Measurements from ENCODE around the gene FSTL4. TPM values are rescaled to one million over a fixed set of nuclear protein-coding genes. Genes with fewer than 3 reads are reported as not detected.
A peak's percentile ranks its signal among the peaks of the same experiment; 100 is the strongest.

The FSTL4 gene
- total RNA-seq, 1 experiment from 2014 or later, result 0.12 TPM

DNA sequence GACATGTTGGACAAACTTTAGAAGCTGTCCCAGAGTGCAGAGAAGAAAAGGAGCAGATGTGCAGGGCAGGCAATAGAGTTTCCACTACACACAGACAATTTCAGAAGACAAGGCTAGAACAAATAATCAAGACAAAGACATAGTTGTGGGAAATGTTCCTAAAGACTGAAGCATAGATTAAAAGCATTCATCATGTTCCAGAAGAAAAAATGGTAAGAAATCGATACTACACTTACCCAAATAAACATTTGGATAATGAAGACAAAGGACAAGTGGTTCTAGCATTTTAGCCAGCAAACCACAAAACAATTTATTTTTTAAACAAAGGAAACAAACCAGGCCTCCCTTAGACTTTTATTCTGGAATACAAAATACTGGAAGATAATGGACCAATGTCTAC, 97.9 kb downstream of the FSTL4 start:
- no peak for DNase-seq (ENCODE audit: low read depth)

DNA sequence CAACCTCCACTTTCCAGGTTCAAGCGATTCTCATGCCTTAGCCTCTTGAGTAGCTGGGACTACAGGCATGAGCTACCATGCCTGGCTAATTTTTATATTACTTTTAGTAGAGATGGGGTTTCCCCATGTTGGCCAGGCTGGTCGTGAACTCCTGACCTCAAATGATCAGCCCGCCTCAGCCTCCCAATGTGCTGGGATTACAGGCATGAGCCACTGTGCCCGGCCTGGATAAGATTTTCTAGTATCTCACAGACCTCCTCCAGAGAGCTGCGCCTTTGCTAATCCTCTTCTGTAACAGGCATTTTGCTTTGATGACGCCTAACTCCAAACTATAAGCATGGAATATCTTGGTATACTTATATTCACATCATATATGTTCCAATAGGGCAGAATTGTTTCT, 99.4 kb downstream of the FSTL4 start:
- no peak for DNase-seq (ENCODE audit: low read depth)

DNA sequence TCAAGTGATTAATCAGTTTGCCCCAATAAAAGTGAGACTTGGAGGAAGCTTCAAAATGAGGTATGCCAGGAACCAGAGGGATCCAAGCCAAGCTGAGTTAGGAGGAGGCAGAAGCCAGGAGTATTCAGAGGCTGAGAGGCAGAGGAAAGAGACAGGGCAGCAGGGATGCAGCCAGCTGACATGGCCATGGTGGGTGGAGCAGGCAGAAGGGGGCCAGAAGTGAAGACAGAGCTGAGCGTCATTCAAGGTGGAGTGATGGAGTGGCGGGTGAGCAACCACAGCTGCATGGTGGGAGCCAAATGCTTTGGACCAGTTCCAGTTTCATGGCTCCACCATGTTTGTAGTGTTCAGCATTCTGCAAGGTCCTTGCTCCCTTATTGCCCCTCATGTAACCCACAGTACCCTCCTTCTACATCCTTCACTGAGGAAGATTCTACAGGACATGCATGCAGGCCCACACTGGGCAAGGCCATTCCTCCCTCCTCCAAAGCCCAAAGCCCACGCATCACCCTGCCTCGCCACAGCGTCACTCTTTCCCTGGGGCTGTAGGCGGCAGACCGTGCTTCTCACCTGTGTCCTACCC, 100.6 kb downstream of the FSTL4 start:
- no peak for DNase-seq (ENCODE audit: low read depth)

DNA sequence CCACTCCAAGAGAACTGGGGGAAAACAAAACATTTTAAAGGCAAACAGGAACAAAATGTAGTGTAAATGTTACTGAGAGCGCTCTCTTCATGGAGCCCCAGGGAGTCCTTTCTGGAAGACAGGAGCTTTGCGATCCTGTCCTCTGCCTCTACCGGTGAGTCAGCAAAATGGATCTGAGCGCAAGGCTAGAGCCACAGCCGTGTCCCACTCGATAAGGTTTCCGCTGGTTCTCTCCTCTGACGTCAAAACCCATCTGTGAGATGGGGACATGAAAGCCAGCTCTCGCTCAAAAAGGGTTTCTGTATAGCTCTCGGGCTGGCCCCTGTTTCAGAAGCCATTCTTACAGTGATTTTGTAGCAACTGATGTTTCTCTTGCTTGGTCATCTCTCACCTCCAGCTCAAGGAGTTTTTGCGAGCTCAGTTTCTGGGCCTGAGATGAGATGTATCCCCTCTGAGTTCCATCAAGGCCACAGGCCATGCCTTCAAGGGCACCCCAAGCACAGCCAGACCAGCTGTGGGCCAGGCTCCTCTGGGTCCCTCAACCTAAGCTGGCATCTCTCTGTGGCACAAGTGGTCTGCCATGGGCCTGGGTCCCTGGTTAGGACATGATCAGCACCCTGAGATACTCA, 101.6 kb downstream of the FSTL4 start:
- no peak for DNase-seq (ENCODE audit: low read depth)

DNA sequence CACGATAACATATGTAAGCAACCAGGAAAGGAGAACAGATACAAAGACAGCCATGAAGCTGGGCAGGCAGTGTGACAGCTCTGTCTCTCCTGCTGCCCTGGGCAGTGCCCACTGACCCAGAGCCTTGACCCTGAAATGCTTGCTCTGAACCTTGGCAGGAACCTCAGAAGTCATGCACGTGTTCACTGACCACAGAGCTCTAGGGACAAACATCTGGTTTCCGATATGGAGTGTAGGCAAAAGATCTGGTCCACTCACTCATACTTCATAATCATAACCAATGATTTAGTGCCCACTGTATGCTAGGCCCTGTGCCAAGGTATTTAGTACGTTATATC, 102.6 kb downstream of the FSTL4 start:
- peak; percentile 20 for DNase-seq (ENCODE audit: low read depth)

DNA sequence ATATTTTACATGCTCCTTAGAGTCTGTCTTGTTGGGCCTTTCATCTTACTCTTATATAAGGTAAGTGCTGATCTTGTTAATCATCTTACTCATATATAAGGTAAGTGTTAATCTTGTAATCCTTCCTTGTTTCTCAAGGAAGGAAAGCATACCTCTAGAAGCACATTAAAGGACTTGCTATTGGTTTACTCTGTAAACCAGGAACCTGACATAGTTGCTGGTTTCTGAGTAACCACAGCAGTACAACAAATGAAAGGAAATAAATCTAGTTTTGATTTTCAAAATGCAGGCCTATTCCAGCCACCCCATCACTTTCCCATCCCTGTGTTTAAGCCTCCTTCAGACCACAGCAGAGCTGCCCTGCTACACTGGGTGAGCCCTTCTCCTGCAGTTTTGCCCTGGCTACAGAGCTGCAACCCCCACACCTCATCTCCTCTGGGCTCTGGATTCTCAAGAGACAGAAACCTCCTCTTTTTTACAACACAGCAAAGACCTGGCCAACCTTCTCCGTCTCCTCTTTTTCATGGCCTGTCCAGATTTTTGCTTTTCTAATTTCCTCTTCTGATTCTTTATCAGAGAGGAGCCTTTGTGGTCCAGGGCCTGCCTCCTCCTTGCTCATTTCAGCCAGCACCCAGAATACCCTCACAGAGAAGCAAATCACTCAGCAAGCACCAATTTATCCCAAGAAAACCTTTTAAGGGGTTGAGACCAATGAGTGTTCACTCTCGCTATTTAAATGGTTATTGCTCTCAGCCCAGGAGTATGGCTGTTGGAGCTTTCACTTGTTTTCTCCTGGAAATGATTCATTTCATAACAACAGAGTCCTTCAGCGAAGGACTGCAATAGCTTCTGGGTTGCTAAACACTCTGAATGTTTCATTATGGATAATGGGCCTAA, 103.2 kb downstream of the FSTL4 start:
- no peak for DNase-seq (ENCODE audit: low read depth)

DNA sequence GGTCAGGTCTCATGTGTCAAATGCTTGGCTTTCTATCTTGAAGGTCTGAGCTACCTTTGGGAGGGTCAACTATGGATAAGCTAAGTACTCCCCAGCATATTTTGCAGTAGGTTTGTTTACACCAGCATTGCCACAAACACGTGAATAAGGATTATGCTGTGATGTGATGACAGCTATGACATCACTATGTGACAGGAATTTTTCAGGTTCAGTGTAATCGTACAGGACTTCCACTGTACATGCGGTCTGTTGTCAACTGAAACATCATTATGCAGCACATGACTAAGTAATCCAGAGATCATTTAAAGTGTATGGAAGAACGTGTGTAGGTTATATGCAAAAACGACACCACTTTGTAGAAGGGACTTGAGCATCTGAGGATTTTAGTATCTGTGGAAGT, 104.0 kb downstream of the FSTL4 start:
- DNase-seq (ENCODE audit: low read depth), result no peak

DNA sequence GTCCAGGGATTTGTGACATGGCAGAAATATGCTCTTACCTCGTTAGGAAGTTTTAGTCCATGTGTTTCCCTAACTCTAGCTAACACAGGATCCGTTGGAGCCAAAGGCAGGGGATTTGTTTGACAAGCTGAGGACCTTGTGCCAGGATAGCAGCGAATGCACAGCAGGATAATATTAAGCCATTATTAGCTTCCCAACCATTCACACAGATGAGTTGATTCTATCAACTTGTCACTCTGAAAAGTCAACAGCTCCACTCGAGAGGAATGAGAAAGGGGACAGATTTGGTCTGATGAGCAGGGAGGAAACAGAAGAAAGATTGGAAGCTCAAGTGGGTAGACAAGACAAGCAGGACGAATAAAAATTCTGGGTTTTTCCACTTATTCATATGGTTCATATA, 106.2 kb downstream of the FSTL4 start:
- DNase-seq (ENCODE audit: low read depth), result no peak

DNA sequence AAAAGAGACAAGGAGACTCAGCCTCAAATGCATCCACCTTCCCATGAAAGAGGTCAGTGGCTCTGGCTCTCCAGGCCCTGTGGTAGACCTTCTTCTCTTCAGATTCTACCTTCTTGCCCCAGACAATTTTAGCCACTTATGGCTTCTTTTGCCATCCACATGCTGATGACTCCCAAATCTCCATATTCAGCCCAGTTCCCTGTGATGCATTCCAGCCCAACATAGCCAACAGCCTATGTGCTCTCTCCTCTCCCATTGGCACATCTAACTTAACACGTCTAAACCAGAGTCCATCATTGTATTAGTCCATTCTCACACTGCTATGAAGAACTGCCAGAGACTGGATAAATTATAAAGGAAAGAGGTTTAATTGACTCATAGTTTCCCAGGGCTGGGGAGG, 108.8 kb downstream of the FSTL4 start:
- DNase-seq (ENCODE audit: low read depth), result no peak

DNA sequence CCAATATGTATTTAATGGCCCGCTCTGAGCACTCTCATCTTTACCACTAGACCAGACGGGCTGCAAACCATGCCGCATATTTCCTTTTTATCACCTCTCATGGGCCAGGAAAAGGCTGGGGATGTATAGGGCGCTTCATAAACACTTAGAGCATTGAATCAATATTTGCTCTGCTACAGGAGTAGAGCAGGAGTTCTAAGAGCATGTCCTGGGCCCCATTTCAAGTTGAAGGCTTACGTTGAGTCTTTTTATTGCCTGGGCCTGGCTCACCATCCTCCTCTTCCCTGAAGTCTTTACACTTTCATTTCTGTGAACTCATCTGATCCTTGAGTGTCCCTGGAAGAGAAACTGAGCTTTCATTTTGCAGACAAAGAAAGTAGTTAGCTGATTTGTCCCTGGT, 112.4 kb downstream of the FSTL4 start:
- DNase-seq (ENCODE audit: low read depth), result no peak

DNA sequence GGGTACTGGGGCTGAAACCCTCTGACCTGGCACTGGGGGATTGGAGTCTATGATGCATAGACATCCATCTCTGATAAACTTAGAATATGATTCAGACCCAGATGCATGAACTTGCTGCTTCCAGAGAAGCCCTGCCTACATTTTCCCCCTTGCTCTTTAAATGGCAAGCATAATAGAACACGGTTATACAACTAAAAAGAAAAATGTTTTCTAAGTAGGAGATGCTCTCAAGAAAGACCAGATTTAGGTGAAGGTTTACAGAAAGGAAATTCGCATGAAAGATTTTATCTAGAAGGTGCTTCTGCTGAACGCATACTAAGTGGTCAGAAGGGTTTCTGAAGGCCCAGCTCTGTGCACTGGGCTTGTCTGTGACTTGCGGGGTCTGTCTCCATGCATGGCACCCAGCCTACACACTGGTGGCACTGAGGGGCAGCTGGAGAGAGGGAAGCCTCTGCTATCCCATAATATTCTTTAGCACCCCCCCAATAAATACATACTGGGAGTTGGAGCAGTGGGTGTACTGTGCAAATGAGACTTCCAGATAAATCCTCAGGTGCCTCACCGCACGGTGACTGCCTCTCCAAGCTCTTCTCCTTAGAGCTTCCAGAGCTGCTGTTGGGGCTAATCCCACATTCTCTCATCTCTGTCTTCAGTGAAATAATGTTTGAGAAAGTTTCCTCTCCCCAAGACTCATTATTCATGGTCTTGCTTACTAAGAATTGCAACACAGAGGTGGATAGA, 114.6 kb downstream of the FSTL4 start:
- DNase-seq (ENCODE audit: low read depth), result no peak

DNA sequence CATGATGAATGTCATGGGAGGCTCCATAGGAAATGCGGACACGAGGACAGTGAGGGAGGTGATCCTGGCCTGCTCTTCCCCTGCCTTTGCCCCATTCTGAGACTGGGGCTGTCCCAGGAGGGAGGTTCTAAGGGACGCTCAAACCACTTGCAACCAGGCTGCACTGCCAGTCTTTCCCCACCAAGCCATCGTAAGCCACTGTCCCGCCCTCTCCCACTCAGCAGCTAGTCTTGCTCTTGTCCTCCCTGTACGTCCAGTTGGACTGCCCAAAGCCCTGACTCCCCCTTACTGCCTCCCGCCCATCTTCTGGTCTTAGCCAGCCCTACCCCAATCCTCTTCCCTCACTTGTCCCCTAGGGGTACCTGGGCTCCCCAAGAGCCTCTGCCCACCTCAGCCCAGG, 115.7 kb downstream of the FSTL4 start:
- no peak for DNase-seq (ENCODE audit: low read depth)

DNA sequence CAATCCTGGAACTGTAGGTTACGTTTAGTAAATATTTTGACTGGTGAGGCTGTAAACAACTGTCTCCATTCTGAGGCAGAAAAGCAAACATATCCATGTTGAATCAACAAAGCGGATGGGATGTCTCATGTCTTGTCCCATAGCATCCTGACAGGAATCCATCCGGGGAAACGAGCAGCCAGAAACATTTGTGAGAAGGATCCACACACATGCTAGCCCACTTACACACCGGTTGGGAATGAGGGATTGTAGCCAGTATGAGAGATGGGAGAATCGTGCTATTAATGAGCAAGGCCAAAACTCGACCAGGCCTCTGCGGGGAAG, 117.5 kb downstream of the FSTL4 start:
- DNase-seq (ENCODE audit: low read depth), result no peak

DNA sequence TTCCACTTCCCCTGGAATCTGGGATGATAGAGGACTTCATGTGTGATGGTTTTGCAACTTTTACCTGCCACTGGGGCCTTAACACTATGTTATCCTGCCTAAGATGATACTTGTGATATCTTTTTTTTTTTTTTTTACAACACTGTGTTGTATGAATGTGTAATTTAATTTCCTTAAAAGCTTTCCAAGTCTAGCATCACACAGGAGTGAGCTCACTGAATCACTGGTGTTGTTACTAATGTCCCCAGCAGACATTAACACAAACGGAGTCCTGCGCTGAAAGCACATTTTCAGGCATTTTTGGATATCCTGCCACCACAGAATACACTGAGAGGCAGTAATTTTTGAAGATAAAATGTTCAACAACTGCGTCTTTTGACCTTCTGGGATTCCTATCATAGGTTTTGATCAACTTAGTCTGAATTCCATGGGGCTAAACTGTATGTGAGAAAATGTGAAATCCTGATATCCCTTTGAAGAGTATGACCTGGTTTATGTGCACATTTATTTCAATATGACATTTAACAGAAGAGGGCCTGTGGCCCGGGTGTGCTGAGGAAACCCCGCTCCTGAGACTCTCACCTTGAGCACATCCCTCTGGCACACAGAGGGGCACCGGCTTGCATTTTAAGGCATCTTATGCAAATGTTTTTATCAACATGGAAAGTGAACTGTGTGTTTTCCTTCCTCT, 118.0 kb downstream of the FSTL4 start:
- no peak for DNase-seq (ENCODE audit: low read depth)

DNA sequence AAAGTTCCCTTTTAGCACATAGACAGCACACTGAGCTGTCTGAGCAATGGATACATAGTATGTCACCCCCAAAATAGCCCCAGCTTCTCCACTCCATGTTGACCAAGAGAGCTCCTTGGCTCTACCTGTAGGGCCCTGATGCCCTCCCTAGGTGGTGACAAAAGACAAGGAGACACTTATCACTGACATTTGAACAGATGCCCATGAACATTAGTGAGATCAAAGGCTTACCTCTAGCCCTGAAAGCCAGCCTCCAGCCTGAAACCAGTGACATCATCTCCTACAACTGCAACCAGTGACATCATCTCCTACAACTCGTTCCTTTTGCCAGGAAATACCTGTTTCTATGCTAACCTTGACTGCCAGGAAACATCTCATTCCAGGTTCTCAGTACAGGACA, 122.7 kb downstream of the FSTL4 start:
- DNase-seq (ENCODE audit: low read depth), result no peak

DNA sequence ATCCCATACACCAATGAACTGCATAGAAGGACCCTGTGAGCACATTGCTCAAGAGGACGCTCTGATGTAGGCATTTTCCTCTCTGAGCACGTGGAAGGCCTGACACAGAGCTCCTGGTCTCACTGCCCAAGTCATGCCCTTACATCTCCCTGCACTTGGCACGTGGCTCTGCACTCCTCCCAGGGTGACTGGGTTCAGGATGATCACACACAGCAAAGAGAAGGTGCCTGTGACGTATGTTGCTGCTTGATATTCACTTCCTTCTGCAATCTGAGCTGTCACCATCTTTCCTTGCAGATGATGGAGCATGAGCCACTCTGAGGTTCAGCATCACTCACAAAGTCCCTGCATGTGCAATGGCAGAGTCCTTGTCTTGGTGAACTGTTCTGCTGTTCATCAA, 125.2 kb downstream of the FSTL4 start:
- DNase-seq (ENCODE audit: low read depth), result no peak

DNA sequence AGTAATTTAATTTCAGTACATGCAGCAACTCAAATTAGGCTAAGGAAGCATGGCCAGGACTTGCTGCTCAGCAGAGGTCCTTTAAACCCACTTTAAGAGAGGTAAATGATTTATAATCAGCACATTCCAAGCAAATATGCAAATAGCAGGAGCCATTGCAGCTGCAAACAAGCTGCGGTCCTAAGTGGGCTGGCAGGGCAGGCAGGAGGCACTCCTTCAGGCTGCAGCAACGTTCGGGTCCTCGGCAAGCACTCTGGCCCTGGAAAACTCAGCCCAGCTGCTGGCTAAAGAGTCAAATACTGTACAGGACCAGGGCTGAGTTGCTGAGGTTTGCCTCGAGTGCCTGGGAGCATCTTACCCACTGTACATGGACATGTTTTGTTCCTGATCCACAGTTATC, 126.9 kb downstream of the FSTL4 start:
- no peak for DNase-seq (ENCODE audit: low read depth)

DNA sequence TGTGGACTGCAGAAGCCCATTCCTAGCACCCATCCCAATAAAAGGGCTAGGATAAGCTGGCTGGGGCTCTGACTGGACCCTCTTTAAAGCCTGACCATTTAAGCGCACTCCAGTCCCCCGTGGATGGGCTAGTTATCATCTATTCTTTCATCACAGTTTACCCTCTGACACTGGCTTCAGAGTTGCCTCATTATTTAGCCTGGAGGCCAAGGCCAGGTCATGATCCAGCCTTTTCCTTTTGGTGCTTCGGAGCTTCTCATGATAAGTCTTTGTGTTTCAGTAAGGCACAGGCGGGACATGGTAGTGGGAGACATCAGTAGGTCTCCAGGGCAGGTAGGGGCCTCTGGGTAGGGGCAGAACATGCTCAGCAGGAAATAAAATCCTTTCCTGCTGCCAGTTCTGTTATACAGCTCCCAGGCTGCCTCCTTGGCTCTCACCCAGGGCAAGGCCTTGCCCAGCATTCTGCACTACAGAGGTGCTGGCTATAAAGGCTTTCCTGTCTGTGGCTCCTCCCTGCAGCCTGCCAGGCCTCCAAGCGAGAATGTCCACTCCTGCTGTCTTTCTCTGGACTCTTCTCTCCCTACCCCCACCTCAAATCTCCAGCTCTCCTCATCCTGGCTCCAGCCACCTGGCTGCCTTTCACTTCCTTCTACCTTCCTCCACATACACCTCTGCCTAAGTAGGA, 128.8 kb downstream of the FSTL4 start:
- no peak for DNase-seq (ENCODE audit: low read depth)

DNA sequence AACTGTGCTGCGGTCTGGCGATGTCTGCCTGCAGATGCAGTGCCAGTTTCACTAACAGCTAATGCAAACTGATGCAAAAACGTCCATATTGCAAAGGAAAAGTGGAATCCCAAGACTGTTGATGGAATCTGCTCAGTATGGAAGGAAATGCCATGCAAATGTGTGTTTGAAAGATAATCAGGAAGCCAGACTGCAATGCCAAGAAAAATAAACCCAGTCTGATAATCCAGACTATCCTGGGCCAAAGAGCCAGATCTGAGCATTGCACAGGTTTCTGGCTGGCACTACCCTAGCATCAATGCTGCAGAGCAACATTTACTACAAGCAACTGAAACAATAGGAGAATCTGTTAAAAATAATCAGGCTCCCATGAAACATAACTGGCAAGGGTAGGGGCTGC, 130.3 kb downstream of the FSTL4 start:
- DNase-seq (ENCODE audit: low read depth), result no peak

DNA sequence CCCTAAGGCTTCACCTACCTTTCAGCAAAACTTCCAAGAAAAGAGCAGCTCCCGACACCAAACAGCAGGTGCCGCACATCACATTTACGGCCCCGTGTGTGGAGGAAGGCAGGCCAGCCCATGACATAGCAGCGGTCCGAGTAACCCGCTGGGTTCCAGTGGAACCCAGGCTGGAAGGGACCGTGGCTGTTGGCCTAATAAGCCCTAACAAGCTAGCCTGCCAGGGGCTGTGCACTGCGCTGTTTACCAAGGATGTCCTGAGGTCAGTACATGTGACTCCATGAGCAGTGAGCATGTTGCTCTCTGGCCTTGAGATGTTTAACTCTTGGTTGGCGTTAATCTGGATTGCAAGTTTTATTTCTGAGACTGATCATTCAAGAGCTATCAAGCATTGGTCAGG, 131.5 kb downstream of the FSTL4 start:
- DNase-seq (ENCODE audit: low read depth), result no peak

DNA sequence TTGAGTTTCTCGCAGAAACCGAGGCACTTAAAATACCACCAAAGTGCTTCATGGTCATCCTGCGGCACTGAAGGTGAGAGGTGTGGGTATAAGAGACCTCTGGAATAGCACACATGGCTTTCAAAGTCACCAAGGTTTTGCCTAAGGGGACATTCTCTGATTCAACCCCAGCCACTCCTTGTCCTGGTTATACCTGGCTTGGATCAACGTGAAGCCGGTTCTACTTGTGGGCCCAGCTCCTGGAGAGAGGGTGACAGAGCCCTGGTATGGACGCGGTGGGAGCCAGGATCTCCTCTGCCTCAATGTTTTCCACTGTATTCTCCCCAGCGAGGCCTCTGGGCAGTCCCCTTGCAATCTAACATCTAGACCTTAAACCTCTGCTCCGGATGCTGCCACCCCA, 132.0 kb downstream of the FSTL4 start:
- no peak for DNase-seq (ENCODE audit: low read depth)

All from RPMI7951 (cell line).